ENCODE measurements around the gene EVL. TPM values are rescaled to one million over a fixed set of nuclear protein-coding genes. Genes with fewer than 3 reads are reported as not detected.
A peak's percentile ranks its signal among the peaks of the same experiment; 100 is the strongest.

Gene EVL, protein sequence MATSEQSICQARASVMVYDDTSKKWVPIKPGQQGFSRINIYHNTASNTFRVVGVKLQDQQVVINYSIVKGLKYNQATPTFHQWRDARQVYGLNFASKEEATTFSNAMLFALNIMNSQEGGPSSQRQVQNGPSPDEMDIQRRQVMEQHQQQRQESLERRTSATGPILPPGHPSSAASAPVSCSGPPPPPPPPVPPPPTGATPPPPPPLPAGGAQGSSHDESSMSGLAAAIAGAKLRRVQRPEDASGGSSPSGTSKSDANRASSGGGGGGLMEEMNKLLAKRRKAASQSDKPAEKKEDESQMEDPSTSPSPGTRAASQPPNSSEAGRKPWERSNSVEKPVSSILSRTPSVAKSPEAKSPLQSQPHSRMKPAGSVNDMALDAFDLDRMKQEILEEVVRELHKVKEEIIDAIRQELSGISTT
- 10 to 100 TPM; 24.2 to 40.1 (median 29.8) TPM for total RNA-seq

DNA sequence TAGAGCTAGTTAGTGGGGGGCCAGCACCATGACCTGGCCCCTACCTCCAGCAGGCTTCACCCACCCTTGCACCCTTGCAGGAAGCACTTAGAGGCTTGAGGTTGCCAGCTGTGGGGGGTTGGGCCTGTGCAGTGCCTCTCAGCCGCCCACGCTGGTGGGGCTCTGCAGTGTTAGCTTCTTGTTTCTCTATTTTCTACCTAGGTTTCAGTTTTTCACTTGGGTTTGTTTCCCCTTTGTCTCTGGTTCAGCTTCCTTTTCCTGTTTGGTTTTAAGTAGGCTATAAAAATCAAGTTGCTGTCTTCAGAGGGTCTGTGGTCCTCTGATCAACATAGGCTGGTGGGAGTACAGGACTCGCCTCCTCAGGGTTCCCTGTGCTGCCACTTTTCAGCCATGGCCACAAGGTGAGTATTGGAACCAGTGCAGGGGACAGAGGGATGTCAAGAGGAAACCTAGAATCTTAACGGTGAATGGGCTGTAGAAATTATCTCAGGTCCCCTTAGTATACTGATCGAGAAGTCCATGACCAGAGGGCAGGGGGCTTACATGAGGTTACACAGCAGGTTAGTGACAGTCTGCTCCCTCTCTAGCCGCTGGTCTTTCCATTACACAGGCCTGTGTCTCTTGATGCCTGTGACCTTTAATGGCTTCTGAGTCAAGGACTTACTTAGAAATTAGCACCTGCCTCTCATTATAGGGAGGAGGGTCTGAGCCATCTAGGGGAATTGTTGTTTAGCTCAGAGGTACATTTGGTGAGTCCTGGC, at the start of gene EVL:
EVL (plus strand) TSS at position 312 of the 761 bp plus-strand sequence; CDS start at position 391, 79 bp downstream.
- Histone ChIP-seq H3K36me3 (no peaks in the 10 kb centered on the region), H3K4me3 (replicated peaks in 1 of 3) (no peak within 1 kb of the TSS), H3K27me3 (no peaks in the 10 kb centered on the region), H3K4me1 (no peaks in the 10 kb centered on the region), H3K9me3 (no peaks in the 10 kb centered on the region), H3K27ac (peak within 1 kb of the TSS in 1 of 3 donors; percentile 34)
- DNase-seq, result peak in 1 of 2 donors; percentile 24
- TF ChIP-seq, protein P1, sequence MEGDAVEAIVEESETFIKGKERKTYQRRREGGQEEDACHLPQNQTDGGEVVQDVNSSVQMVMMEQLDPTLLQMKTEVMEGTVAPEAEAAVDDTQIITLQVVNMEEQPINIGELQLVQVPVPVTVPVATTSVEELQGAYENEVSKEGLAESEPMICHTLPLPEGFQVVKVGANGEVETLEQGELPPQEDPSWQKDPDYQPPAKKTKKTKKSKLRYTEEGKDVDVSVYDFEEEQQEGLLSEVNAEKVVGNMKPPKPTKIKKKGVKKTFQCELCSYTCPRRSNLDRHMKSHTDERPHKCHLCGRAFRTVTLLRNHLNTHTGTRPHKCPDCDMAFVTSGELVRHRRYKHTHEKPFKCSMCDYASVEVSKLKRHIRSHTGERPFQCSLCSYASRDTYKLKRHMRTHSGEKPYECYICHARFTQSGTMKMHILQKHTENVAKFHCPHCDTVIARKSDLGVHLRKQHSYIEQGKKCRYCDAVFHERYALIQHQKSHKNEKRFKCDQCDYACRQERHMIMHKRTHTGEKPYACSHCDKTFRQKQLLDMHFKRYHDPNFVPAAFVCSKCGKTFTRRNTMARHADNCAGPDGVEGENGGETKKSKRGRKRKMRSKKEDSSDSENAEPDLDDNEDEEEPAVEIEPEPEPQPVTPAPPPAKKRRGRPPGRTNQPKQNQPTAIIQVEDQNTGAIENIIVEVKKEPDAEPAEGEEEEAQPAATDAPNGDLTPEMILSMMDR (IDR thresholded peaks at IDR 0.05), result no peak
- no peak for TF ChIP-seq POLR2A (IDR thresholded peaks at IDR 0.05)
- intact Hi-C loops (cut with DNase I), result no loop called here
- 72 to 80% methylated on average over 6 of the region's 6 CpGs for WGBS, 2 donors

DNA sequence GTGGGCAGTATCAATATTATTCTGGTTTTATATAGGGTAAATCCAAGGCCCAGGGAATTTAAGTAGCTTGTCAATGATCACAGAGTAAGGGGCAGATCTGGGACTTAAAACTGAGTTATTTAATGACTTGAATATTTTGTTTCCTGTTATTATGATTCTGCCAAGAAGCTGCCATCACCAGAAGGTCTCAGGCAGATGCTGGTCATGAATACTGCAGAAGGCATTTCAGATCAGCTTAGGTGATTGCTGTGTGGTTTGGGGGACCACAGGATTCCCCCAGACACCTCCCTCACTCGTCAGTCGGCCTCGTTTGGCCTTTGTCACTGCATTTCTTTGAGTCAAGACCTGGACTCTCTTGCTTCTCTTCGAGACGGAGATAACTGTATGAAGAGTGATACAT, 47.7 kb upstream of the EVL start:
- H3K9me3 ChIP-seq, result no peaks in the 10 kb centered on the region
- DNase-seq, result no peak
- H3K4me3 ChIP-seq (replicated peaks in 1 of 3), result no peak overlapping the region
- peaks cover 0 to 3% of the 10 kb centered on the region in 2 donors for H3K4me1 ChIP-seq
- intact Hi-C loops (cut with DNase I), result no loop called here
- no peaks in the 10 kb centered on the region for H3K27me3 ChIP-seq
- 85 to 92% methylated on average over 5 of the region's 5 CpGs for WGBS, 2 donors
- no peak overlapping the region for H3K27ac ChIP-seq
- TF ChIP-seq POLR2A (IDR thresholded peaks at IDR 0.05), result no peak
- TF ChIP-seq, protein P1 (IDR thresholded peaks at IDR 0.05), result no peak
- H3K36me3 ChIP-seq, result no peaks in the 10 kb centered on the region

DNA sequence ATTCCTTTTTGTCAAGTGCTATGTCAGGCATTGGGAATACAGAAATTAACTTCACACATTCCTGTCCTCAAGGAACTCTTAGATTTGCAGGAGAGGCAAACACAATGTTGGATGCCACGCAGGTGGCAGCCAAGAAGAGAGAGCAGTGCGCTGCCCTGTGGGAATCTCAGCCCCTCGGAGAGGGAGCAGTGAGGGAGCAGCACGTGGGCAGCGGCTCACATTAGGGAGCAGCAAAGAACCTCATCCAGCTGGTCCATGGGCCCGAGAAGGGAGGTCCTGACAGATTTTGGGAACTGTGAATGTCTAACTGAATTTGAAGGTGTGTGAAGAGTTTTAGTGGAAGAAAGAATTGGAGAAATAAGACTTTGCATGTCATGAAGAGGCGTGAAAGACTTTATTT, 47.2 kb upstream of the EVL start:
- Histone ChIP-seq H3K4me3 (replicated peaks in 1 of 3) (no peak overlapping the region), H3K27ac (no peak overlapping the region), H3K4me1 (peaks cover 0 to 6% of the 10 kb centered on the region in 2 donors), H3K9me3 (no peaks in the 10 kb centered on the region), H3K27me3 (no peaks in the 10 kb centered on the region), H3K36me3 (no peaks in the 10 kb centered on the region)
- TF ChIP-seq, protein P1 (IDR thresholded peaks at IDR 0.05), result no peak
- no peak for TF ChIP-seq POLR2A (IDR thresholded peaks at IDR 0.05)
- 81 to 94% methylated on average over 7 of the region's 7 CpGs for WGBS, 2 donors
- intact Hi-C loops (cut with DNase I), result no loop called here
- no peak for DNase-seq

DNA sequence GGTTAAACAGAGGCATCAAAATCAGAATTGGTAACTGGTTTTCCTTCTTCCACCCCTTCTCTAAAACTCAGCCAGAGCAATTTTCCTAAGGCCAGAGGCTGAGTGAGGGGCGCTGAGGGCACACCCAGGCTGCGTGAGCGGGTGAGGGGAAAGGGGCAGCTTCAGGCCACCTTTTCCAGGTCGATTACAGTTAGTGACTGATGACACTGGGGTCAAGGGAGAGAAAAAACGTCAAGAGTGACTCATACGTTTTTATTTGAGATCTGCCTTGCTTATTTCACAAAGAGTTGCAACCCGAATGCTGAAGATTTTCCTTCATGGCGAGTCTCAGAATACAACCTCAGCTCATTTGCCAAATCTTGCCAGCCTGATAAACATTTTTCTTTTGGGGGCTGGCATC, 46.7 kb upstream of the EVL start:
- no peak overlapping the region for H3K4me3 ChIP-seq (replicated peaks in 1 of 3)
- 79 to 80% methylated on average over 8 of the region's 8 CpGs for WGBS, 2 donors
- no peaks in the 10 kb centered on the region for H3K27me3 ChIP-seq
- no peak for DNase-seq
- intact Hi-C loops (cut with DNase I), result no loop called here
- peaks cover 0 to 6% of the 10 kb centered on the region in 2 donors for H3K4me1 ChIP-seq
- no peaks in the 10 kb centered on the region for H3K36me3 ChIP-seq
- no peak overlapping the region for H3K27ac ChIP-seq
- H3K9me3 ChIP-seq, result no peaks in the 10 kb centered on the region
- TF ChIP-seq, protein P1 (IDR thresholded peaks at IDR 0.05), result no peak
- TF ChIP-seq POLR2A (IDR thresholded peaks at IDR 0.05), result no peak
